NCI-H146 treated with DMSO at 0.1 percent for 48 hours (cell line): ENCODE measurements around the gene PRAMEF14.
"Not testable (repeated sequence)": the region's sequence is repeated elsewhere in the genome, so short reads cannot be mapped to it uniquely, and the experiment has no call there.

ENCODE experiments used
- DNase-seq: peaks from one replicate; lab custom pipeline; 2025; ENCODE audit not compliant: unreplicated experiment; lab: John Stamatoyannopoulos, UW

PRAMEF14 gene

DNA sequence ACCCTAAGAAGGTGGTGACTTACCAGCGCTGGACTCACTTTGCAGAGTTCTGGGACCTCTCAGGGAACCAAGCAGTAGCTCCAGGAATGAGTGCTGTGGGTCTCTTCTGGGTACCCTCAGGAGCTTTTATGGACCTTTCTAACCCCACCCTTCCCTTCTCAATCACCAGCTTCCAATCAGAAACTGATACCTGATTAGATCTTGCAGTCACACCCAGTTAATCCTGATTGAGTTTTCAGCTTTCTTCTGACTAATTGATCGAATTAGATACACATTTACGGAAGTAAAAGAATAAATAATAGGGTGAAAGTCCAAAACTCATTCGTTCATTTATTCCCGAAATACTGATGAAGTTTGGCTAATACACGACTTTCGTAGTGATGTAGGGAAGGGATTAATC, at the start of gene PRAMEF14:
Gene PRAMEF14, minus strand, starts transcription at position 101 of the 400 bp plus-strand sequence. CDS start 1,820 bp downstream, outside the sequence.
- not testable (repeated sequence) for DNase-seq

DNA sequence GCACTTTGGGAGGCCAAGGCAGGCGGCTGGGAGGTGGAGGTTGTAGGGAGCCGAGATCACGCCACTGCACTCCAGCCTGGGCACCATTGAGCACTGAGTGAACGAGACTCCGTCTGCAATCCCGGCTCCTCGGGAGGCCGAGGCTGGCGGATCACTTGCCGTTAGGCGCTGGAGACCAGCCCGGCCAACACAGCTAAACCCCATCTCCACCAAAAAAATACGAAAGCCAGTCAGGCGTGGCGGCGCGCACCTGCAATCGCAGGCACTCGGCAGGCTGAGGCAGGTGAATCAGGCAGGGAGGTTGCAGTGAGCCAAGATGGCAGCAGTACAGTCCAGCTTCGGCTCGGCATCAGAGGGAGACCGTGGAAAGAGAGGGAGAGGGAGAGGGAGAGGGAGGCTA, 48.4 kb upstream of the PRAMEF14 start:
- DNase-seq, result not testable (repeated sequence)

DNA sequence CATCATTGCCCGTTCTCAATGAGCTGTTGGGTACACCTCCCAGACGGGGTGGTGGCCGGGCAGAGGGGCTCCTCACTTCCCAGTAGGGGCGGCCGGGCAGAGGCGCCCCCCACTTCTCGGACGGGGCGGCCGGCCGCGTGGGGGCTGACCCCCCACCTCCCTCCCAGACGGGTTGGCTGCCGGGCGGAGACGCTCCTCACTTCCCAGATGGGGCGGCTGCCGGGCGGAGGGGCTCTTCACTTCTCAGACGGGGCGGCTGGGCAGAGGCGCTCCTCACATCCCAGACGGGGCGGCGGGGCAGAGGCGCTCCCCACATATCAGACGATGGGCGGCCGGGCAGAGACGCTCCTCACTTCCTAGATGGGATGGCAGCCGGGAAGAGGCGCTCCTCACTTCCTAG, 47.8 kb upstream of the PRAMEF14 start:
- DNase-seq, result not testable (repeated sequence)

DNA sequence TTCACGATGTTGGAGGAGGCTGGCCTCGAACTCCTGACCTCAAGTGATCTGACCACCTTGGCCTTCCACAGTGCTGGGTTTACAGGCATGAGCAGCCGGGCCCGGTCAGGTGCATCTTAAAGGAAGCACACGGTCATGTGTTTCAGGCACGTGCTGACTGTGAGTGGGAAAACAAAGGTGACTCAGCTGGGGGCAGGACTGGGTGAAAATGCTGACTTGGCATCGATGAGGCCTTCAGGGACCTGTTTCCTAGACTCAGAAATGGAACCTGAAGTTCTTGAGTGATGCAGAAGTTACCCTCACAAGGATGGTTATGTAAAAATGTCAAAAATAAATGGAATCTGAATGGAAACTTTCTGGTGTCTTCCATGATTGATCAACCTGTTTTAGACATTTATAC, 46.1 kb upstream of the PRAMEF14 start:
- not testable (repeated sequence) for DNase-seq

- DNase-seq, result not testable (repeated sequence)
Measured at GRCh38 chr1:13389332-13389731, 42.4 kb upstream of the PRAMEF14 start, which contains the start of gene PRAMEF17. PRAMEF17 (plus strand) TSS chr1:13389632; CDS start chr1:13389658, 26 bp downstream.

DNA sequence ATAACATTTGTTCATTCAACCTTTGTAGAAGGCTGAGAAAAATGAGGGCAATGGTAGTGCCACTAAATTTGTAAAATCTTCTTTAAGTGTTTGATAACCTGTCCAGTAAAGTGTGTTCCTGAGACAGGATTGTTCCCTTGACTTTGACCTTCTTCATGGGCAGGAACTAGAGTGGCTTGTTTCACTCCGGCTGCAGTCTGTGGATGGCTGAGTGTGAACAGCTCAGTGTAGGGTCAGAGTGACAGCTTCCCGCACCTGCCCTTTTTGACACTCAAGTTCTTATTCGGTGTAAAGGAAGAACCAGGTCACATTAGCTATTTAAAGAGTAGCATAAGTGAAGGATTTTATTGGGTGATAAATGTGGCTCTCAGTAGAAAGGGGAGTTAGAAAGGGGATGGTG, 33.4 kb upstream of the PRAMEF14 start:
- DNase-seq, result not testable (repeated sequence)

DNA sequence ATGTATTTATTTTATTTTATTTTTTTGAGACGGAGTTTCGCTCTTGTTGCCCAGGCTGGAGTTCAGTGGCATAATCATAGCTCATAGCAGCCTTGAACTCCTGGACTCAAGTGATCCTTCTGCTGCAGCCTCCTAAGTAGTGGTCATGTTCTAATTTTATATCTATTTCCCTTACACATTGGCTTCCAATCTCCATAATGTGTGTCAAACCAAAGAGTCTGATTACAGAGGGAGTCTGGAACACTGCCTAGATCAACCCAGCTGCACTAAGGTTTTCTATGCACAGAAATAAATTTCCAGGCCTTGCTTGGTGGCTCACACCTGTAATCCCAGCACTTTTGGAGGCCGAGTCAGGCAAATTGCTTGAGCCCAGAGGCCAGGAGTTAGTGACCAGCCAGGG, 32.0 kb upstream of the PRAMEF14 start:
- not testable (repeated sequence) for DNase-seq

DNA sequence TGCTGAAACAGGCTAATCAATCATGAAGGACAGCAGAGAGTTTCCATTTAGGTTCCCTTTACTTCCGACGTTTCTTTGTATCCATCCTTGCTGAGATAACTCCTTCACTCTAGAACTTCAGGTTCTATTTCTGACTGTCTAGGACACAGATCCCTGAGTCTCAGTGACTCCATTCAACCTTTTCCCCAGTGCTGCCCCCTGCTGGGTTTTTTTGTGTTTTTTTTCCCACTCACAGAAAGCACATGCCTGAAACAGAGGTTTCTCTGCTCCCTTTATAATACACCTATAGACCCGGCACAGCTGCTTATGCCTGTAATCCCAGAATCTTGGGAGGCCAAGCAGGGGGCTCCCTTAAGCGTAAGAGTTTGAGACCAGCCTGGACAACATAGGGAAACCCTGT, 21.6 kb upstream of the PRAMEF14 start:
- not testable (repeated sequence) for DNase-seq

- DNase-seq, result not testable (repeated sequence)
Measured at GRCh38 chr1:13366536-13366935, 19.6 kb upstream of the PRAMEF14 start.

DNA sequence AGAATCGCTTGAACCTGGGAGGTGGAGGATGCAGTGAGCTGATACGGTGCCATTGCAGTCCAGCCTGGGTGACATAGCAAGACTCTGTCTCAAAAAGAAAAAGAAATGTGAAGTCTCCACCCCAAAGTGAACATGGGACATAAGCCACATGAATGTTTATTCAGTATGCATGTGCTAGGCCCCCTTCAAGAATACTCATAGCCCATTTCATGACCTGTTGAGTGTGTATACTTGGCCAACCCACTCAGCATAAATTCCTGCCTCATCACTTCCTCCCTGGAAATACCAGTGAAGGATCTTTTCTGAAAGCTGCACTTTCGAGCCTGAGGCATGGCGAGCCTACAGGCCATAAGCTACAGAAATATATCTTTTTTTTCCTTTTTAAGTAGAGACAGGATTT, 18.0 kb upstream of the PRAMEF14 start:
- DNase-seq, result not testable (repeated sequence)

- DNase-seq, result not testable (repeated sequence)
Measured at GRCh38 chr1:13362364-13362763, 15.4 kb upstream of the PRAMEF14 start.

DNA sequence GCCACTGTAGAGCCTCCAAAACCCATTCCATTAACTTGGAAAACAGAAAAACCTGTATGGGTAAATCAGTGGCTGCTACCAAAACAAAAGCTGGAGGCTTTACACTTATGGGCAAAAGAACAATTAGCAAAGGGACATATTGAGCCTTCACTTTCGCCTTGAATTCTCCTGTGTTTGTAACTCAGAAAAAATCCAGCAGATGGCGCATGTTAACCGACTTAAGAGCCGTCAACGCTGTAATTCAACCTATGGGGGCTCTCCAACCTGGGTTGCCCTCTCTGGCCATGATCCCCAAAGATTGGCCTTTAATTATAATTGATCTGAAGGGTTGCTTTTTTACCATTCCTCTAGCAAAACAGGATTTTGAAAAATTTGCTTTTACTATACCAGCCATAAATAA, 9.8 kb upstream of the PRAMEF14 start:
- DNase-seq, result not testable (repeated sequence)

GRCh38 chr1:13354475-13354874, 7.5 kb upstream of the PRAMEF14 start:
- not testable (repeated sequence) for DNase-seq

GRCh38 chr1:13353476-13353875, 6.5 kb upstream of the PRAMEF14 start:
- DNase-seq, result not testable (repeated sequence)

- not testable (repeated sequence) for DNase-seq
Measured at GRCh38 chr1:13342496-13342895, 4.4 kb downstream of the PRAMEF14 start.

DNA sequence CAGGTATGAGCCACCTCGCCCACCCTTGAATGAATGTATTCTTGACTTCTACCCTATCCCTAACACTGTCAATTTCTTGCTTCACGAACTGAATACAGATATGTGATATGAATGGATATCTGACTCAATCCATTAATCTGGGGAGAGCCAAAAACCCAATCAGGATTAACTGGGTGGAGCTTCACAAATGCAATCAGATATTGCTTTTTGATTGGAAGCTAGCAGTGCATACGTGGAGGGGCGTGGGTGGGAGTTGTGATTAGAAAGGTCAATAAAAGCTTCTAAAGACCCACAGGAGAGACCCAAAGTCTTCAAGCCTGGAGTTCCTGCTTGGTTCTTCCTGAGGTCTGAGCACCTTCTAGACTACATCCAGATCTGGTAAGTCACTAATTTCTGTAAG, 31.7 kb downstream of the PRAMEF14 start, which contains the start of gene PRAMEF15:
Gene PRAMEF15, plus strand, starts transcription at position 301 of the 400 bp plus-strand sequence. CDS start 2,827 bp downstream, outside the sequence.
- not testable (repeated sequence) for DNase-seq

- DNase-seq, result not testable (repeated sequence)
Measured at GRCh38 chr1:13303239-13303638, 43.7 kb downstream of the PRAMEF14 start, which contains the start of gene PRAMEF33. PRAMEF33 (plus strand) TSS chr1:13303539; CDS start chr1:13305955, 2,416 bp downstream.

GRCh38 chr1:13302197-13302596, 44.7 kb downstream of the PRAMEF14 start:
- not testable (repeated sequence) for DNase-seq

GRCh38 chr1:13298699-13299098, 48.2 kb downstream of the PRAMEF14 start:
- DNase-seq, result not testable (repeated sequence)

- DNase-seq, result not testable (repeated sequence)
Measured at GRCh38 chr1:13297216-13297931, 49.6 kb downstream of the PRAMEF14 start.
